K562 (cell line): ENCODE results near the gene ZNF585A. TPM values are rescaled to one million over a fixed set of nuclear protein-coding genes. Genes with fewer than 3 reads are reported as not detected.

Source experiments
- ARID2 ChIP-seq: fragments of 450-650 bp; IDR thresholded peaks from 2 replicates; pipeline ENCODE4 v1.6.1; 2017; ENCODE audit warnings: antibody characterized with exemption, mild to moderate bottlenecking
- BCL6 ChIP-seq: fragments of 250-450 bp; sonication (Bioruptor Pico); IDR thresholded peaks from 2 replicates; pipeline ENCODE4 v1.4.0; 2020
- ETV5 ChIP-seq: sonication (generic); formaldehyde crosslinking; IDR thresholded peaks from 2 replicates; pipeline ENCODE4 v1.4.0; 2020; ENCODE audit warnings: low read depth, mild to moderate bottlenecking, missing genetic modification reagents
- FOXO4 ChIP-seq: fragments of 450-650 bp; formaldehyde crosslinking; IDR thresholded peaks from 2 replicates; pipeline ENCODE4 v1.4.0; 2020; ENCODE audit warnings: mild to moderate bottlenecking, moderate library complexity
- GTF2E2 ChIP-seq: fragments of 200-800 bp; sonication (Bioruptor generic); IDR thresholded peaks from 2 replicates; pipeline ENCODE4 v1.6.1; 2016; ENCODE audit warnings: missing genetic modification characterization, missing compliant biosample characterization
- GTF3C2 ChIP-seq: IDR thresholded peaks from 3 replicates; pipeline ENCODE4 v1.6.1; 2011; ENCODE audit warnings: borderline replicate concordance, mild to moderate bottlenecking, moderate library complexity; ENCODE audit not compliant: insufficient read length; ENCODE audit errors: extremely low read depth
- HDAC2 ChIP-seq: fragments of 450-650 bp; IDR thresholded peaks from 2 replicates; pipeline ENCODE4 v1.6.1; 2016; ENCODE audit warnings: mild to moderate bottlenecking
- HMBOX1 ChIP-seq: sonication (generic); IDR thresholded peaks from 2 replicates; pipeline ENCODE4 v1.6.1; 2016
- KLF10 ChIP-seq: fragments of 250-450 bp; sonication (Bioruptor Pico); IDR thresholded peaks from 2 replicates; pipeline ENCODE4 v1.6.1; 2021; ENCODE audit warnings: matching md5 sums
- MAZ ChIP-seq, 2 experiments: fragments of 450-650 bp in 1 of 2; sonication (generic) in 1 of 2; formaldehyde crosslinking; IDR thresholded peaks in 1 of 2; conservative IDR thresholded peaks in 1 of 2; 2 replicates each; pipeline versions ENCODE4 v1.4.0 to v1.5.0; 2020; ENCODE audit warnings: mild to moderate bottlenecking in 1 of 2, missing genetic modification reagents in 1 of 2
- MED1 ChIP-seq: sonication (generic); formaldehyde crosslinking; IDR thresholded peaks from 2 replicates; pipeline ENCODE4 v1.8.1; 2023; ENCODE audit warnings: missing genetic modification reagents, borderline replicate concordance
- NEUROD1 ChIP-seq: fragments of 150-350 bp; IDR thresholded peaks from 2 replicates; pipeline ENCODE4 v1.6.1; 2014; ENCODE audit warnings: borderline replicate concordance, low read length, low read depth; ENCODE audit not compliant: partially characterized antibody
- SAP30 ChIP-seq: fragments of 200-600 bp; sonication (generic); IDR thresholded peaks from 2 replicates; pipeline ENCODE4 v1.6.1; 2012; ENCODE audit warnings: borderline replicate concordance, low read depth, mild to moderate bottlenecking, moderate library complexity, low read length, control low read depth, inconsistent platforms; ENCODE audit not compliant: insufficient read depth, poor library complexity, severe bottlenecking
- TAF1 ChIP-seq: IDR thresholded peaks from 2 replicates; pipeline ENCODE4 v1.6.1; 2011; ENCODE audit warnings: mild to moderate bottlenecking, low read length, moderate library complexity; ENCODE audit not compliant: insufficient read depth, control insufficient read depth, severe bottlenecking; ENCODE audit errors: extremely low read depth
- THAP7 ChIP-seq: fragments of 250-450 bp; sonication (Bioruptor Pico); IDR thresholded peaks from 2 replicates; pipeline ENCODE4 v1.5.0; 2021
- ZNF707 ChIP-seq: fragments of 250-450 bp; sonication (Bioruptor Pico); conservative IDR thresholded peaks from 2 replicates; pipeline ENCODE4 v1.8.0; 2022; ENCODE audit warnings: inconsistent platforms, mild to moderate bottlenecking, moderate library complexity
- ZZZ3 ChIP-seq: fragments of 450-650 bp; IDR thresholded peaks from 2 replicates; pipeline ENCODE4 v1.6.1; 2016; ENCODE audit warnings: antibody characterized with exemption, mild to moderate bottlenecking, moderate library complexity
- polyA plus RNA-seq, 8 experiments: library from polyadenylated mRNA; depleted of rRNA in 4 of 8; stranded (reverse) in 5 of 8; unstranded in 3 of 8; fragments of >200 nt; fragmentation: Nextera tagmentation in 2 of 8; fragmentation: Illumina TruSeq in 1 of 8; extraction: Ambion mirVana in 2 of 8; extraction: Trizol in 1 of 8; gene quantifications; 2 replicates each; pipeline versions ENCODE4 v1.2.1 to v1.2.3, GENCODE V29; 2011 to 2014; ENCODE audit warnings: inconsistent platforms in 1 of 8, missing spikeins in 1 of 8
- total RNA-seq, 7 experiments: library from RNA; depleted of rRNA in 6 of 7; stranded (reverse); fragments of >200 nt in 6 of 7; fragmentation: Illumina TruSeq in 2 of 7; extraction: Trizol in 2 of 7; gene quantifications; 2 replicates each; pipeline versions ENCODE4 v1.2.1 to v1.2.3, GENCODE V29; 2011 to 2021; ENCODE audit warnings: low replicate concordance in 1 of 7
- TF ChIP-seq, protein P1 (sequence below): IDR thresholded peaks from 2 replicates; pipeline ENCODE4 v1.6.1; 2011; ENCODE audit not compliant: insufficient read length; ENCODE audit errors: extremely low read depth

The ZNF585A gene
- total and polyA plus RNA-seq, 9 of the 15 experiments (the other 6 are each of a cell fraction or from before 2014, with no cell fraction given), result 5.6 to 31.0 (median 8.5) TPM

DNA sequence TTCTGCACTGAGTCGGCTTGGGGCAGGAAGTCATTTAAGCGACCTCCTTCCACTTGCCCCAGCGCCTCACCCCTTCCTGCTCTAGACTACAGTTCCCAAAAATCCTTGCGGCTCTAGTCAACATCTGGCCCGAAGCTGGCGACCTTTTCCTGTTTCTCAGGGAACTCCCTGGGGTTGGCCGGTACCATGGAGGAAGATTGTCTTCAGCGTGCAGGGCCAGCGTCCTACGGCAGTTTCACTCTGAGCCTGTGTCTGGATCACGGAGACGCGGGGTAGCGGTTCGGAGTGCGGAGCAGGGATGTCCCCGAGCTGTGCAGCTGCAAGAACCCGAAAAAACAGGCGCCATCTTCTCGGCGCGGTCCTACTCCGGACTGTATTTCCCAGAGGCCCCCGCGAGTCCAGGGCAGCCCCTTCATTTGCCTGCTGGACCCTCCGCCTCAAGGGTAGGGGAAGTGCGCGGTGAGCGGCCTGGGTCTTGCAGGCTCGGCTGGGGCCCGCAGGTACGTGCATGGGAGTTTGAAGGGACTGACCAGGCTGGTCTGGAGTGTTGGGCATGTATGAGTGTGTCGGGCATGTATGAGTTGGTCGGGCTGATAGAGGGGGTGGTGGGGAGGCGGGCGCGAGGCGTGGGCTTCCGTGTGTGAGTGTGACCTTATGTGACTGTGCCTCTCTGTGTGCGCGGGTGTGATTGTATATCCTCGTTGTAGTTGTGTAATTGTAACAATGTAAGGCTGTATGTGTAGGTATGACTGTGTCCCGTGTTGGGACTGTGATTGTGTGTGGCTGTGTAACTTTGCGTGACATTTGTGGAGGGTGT, 45.5 kb upstream of the ZNF585A start, which contains the start of gene ZNF383 (continued):
- TF ChIP-seq SAP30, result peak; percentile 61
- TF ChIP-seq HDAC2, result peak; percentile 61
- no peak for TF ChIP-seq MED1 (CRISPR knock-in tag)
- no peak for TF ChIP-seq FOXO4
- TF ChIP-seq KLF10 (CRISPR knock-in tag), result no peak
- no peak for TF ChIP-seq GTF2E2 (tag)
- TF ChIP-seq ETV5 (CRISPR knock-in tag), result no peak
- TF ChIP-seq GTF3C2, result no peak
- TF ChIP-seq, protein P1, sequence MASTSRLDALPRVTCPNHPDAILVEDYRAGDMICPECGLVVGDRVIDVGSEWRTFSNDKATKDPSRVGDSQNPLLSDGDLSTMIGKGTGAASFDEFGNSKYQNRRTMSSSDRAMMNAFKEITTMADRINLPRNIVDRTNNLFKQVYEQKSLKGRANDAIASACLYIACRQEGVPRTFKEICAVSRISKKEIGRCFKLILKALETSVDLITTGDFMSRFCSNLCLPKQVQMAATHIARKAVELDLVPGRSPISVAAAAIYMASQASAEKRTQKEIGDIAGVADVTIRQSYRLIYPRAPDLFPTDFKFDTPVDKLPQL, result no peak
- TF ChIP-seq NEUROD1, result peak; percentile 56
- TF ChIP-seq HMBOX1, result 0 out of 2 replicates have a peak, but pooled peaks have one; percentile 11
- TF ChIP-seq TAF1, result no peak
- TF ChIP-seq THAP7 (CRISPR knock-in tag), result no peak
- TF ChIP-seq MAZ (CRISPR knock-in tag; conservative IDR thresholded peaks at IDR 0.05 in 1 of 2, IDR thresholded peaks at IDR 0.05 in 1 of 2), result peak in 1 of 2 experiments; percentile 55; a peak in 1 of 4 replicates
- no peak for TF ChIP-seq ARID2
- TF ChIP-seq ZNF707, result no peak
- TF ChIP-seq ZZZ3, result no peak
- no peak for TF ChIP-seq BCL6 (CRISPR knock-in tag)
